NCI-H1048 (cell line): ENCODE measurements around the gene C7orf33.

ENCODE experiments used
- DNase-seq: peaks from one replicate; lab custom pipeline; 2025; lab: John Stamatoyannopoulos, UW

Gene C7orf33

GRCh38 chr7:148626828-148627227 lies 36.3 kb downstream of the C7orf33 start:
- no peak for DNase-seq

DNA sequence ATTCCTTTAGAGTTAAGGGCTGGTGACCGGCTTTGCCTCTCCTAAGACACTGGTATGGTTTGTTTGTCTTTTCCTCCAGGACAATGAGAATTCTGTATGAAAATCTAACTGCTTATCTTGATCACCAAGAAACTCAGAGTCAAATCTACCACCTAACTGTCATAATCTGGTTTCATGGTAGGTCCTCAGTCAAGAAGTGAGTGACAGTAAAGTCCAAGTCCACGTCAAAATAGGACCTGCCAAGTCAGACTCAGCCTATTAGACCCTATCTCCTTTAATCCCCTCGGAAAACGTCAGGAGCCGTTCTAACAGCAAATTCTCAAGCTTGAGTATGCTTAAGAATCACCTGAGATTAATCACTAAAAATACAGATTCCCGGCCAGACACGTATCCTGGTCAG lies 37.4 kb downstream of the C7orf33 start:
- DNase-seq, result no peak

DNA sequence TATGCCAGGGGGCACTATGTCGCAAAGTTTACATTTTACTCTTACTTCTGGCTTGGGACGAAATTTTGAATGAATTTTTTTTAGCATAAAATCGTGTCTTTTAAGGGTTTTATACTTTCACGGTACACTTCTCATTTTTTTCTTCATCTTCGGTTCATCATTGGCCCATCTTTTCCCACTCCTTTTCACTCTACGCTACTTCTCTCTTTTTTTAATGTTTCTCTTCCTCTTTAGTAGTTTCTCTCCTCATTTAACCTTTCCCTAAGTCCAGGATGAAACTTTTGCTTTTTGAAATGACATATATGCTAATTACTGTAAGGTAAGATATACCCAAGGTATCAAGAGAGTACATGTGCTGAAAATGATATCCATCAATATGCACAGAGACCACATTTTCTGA lies 39.5 kb downstream of the C7orf33 start:
- DNase-seq, result no peak

DNA sequence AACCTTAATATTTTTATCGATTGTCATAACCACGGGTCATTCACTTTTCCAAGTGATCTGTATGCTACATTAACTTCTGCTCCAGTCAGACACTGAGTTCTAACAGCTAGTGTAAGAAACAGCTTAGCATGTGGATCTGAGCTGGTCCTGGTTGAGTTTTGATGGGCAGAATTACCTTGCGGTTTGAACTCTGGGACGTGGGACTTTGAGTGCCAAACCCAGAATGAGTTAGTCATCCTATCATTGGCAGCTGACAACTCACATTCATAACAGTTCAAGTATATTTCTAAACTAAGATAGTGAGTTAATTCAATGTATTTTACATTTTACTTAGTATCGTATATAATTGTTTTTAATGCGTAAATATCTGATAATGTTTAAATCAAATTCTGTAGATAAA lies 43.2 kb downstream of the C7orf33 start:
- no peak for DNase-seq

DNA sequence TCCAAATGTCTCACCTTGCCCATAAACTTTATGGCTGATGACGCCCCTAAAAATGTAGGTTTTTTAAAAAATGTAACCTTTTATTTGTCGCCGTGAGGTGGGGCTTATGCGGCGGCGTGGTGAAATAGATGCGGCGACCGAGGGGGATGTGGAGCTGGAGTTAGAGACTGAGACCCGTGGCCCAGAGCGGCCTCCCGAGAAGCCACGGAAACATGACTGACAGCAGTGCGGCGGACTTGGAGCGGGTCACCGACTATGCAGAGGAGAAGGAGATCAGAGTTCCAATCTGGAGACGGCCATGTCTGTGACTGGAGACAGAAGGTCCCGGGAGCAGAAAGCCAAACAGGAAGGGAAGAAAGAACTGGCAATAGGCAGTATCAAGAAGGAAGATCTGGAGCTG lies 46.5 kb downstream of the C7orf33 start:
- no peak for DNase-seq

GRCh38 chr7:148645898-148646297 lies 55.3 kb downstream of the C7orf33 start:
- no peak for DNase-seq

- no peak for DNase-seq
These were observed 59.8 kb downstream of the C7orf33 start for GRCh38 chr7:148650232-148650858.

- DNase-seq, result no peak
These were observed 62.2 kb downstream of the C7orf33 start for GRCh38 chr7:148652773-148653172.

GRCh38 chr7:148657929-148658328 lies 67.4 kb downstream of the C7orf33 start:
- DNase-seq, result no peak

DNA sequence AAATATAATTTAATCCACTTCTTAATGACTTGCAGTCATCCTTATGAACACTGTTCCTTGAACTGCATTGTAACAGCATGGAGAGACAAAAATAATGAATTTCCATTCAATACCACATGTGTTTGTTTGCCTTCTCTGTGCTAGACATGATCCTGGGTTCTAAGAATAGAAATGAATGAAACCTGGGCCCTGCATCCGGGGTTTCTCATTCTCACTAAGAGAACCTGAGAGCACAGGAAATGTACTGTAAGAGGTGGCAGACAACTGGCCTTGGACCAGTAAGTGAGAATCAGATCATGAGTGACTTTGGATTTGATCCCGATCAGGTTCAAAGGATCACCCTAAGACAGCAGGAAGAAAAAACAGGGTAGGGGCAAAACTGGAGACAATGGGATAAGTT lies 70.9 kb downstream of the C7orf33 start:
- DNase-seq, result no peak

- DNase-seq, result no peak
These were observed 72.1 kb downstream of the C7orf33 start for GRCh38 chr7:148662646-148663045.

DNA sequence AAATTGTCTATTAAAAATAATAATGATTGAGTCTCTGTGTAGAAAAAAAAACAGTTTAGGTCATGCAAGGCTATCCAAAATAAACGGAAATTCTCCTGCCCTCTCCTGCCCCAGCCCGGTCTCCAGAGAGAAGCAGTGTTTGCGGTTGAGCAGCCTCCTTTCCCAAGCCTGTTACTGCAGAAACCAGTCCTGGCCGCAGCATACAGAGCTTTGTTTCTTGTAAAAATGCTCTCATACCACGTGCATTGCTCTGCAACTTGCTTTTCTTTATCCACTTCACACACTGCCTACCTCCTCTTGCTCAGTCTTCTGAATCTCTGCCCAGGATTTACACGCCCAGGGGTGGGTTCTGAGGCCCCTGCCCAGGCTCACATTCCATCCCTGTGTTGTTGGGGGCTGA lies 73.8 kb downstream of the C7orf33 start:
- no peak for DNase-seq

DNA sequence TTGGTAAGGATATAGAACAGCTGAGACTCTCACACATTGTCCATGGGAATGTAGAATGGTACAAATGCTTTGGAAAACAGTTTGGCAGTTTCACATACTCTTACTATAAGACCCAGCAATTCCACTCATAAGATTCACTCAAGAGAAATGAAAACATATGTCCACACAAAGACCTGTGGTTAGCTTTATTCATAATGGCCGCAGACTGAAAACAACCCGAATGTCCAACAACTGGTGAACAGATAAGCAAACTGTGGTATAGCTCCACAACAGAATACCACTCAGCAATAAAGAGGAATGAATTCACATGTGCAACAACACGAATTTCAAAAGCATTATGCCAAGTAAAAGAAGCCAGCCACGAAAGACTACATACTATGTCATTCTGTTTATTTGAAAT lies 74.7 kb downstream of the C7orf33 start:
- DNase-seq, result no peak
